ENCODE data around the gene SIX6. TPM values are rescaled to one million over a fixed set of nuclear protein-coding genes. Genes with fewer than 3 reads are reported as not detected.

Gene SIX6
- total RNA-seq, 3 donors from 2014 or later, result not detected

- Histone ChIP-seq H3K27me3 (no peaks in the 10 kb centered on the region), H3K36me3 (no peaks in the 10 kb centered on the region), H3K4me3 (no peak overlapping the region), H3K27ac (no peak overlapping the region), H3K4me1 (no peaks in the 10 kb centered on the region), H3K9me3 (peaks cover 0 to 21% of the 10 kb centered on the region in 2 donors)
- TF ChIP-seq POLR2AphosphoS5 (IDR thresholded peaks at IDR 0.05) (no peak), POLR2A (IDR thresholded peaks at IDR 0.05) (no peak), CTCF (IDR thresholded peaks at IDR 0.05) (no peak)
- intact Hi-C loops (cut with DNase I; ENCODE audit: low total_unique reads), result no loop called here
- no peak for DNase-seq (ENCODE audit: low spot score in 2 of 2)
Observed at GRCh38 chr14:60544659-60545058, 35.7 kb downstream of the SIX6 start.

- H3K4me1 ChIP-seq, result no peaks in the 10 kb centered on the region
- H3K36me3 ChIP-seq, result no peaks in the 10 kb centered on the region
- H3K27me3 ChIP-seq, result no peaks in the 10 kb centered on the region
- DNase-seq (ENCODE audit: low spot score in 2 of 2), result no peak
- no peak overlapping the region for H3K27ac ChIP-seq
- intact Hi-C loops (cut with DNase I; ENCODE audit: low total_unique reads), result no loop called here
- TF ChIP-seq POLR2AphosphoS5 (IDR thresholded peaks at IDR 0.05), result no peak
- H3K9me3 ChIP-seq, result peaks cover 0 to 4% of the 10 kb centered on the region in 2 donors
- H3K4me3 ChIP-seq, result no peak overlapping the region
Observed at GRCh38 chr14:60553808-60554207, 44.9 kb downstream of the SIX6 start.

- peak in 2 of 3 donors; percentile 31 to 62 for TF ChIP-seq CTCF (IDR thresholded peaks at IDR 0.05)
- TF ChIP-seq POLR2A (IDR thresholded peaks at IDR 0.05), result no peak
- no peak for TF ChIP-seq POLR2AphosphoS5 (IDR thresholded peaks at IDR 0.05)
- Histone ChIP-seq H3K4me1 (no peaks in the 10 kb centered on the region), H3K4me3 (no peak overlapping the region), H3K9me3 (no peaks in the 10 kb centered on the region), H3K27me3 (no peaks in the 10 kb centered on the region), H3K27ac (no peak overlapping the region), H3K36me3 (no peaks in the 10 kb centered on the region)
- intact Hi-C loops (cut with DNase I; ENCODE audit: low total_unique reads), result no loop called here
- no peak for DNase-seq (ENCODE audit: low spot score in 2 of 2)
Observed at GRCh38 chr14:60561845-60562746, 53.1 kb downstream of the SIX6 start.

Other genes starting within 250 kb of the SIX6 start
- gene C14orf39, start 23.1 kb upstream of the SIX6 start, total RNA-seq, result 1 to 10 TPM in 1 of 3 donors, under 1 TPM in 1, not detected in 1; 0.33 to 2.1 TPM
- 10 to 100 TPM in 1 of 3 donors, 1 to 10 TPM in 2; 2.6 to 14.9 (median 5.0) TPM for gene SIX1, start 140.3 kb downstream of the SIX6 start, total RNA-seq
- 10 to 100 TPM in 1 of 3 donors, 1 to 10 TPM in 2; 2.6 to 16.7 (median 5.2) TPM for gene SIX4, start 215.2 kb downstream of the SIX6 start, total RNA-seq
- gene MNAT1, start 225.6 kb downstream of the SIX6 start, total RNA-seq, result 10 to 100 TPM; 30.6 to 70.4 (median 50.8) TPM

Data from breast epithelium (tissue), 4 donors.